ENCODE results near the gene TUBGCP3.

Gene TUBGCP3

DNA sequence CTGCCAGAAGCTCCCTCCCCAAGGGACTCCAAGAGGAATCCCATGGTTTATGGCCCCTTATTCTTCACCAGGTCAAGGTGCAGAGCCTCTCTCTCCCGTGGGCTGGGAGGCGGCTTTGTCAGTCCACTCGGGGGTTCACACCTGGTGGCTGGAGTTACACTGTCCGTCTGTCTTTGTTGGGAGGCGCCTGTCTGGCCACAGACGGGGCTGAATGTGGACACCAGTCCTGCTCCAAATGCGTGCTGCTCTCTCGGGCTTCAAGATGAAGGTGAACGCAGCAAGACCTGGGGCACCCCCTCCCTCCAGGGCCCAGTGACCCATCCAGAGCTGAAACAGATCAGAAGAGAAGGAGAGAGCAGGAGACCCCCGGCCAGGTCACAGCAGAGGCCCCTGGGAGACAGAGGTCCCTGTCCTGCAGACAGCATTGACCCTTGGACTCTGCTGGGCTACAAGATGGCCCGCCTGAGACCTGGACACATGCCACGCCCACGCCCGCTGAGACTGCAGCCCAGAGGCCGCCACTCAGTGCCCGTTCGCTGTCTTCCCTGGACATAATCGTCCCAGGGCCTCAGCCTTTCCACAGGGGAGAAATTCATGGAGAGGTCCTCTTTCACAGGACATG, 29.9 kb upstream of the TUBGCP3 start:
- DNase-seq (ENCODE audit: low read depth) = no peak

- DNase-seq (ENCODE audit: low read depth) = no peak
These were observed 28.8 kb upstream of the TUBGCP3 start for GRCh38 chr13:112616586-112617362.

GRCh38 chr13:112615391-112615790, 27.4 kb upstream of the TUBGCP3 start:
- no peak for DNase-seq (ENCODE audit: low read depth)

DNA sequence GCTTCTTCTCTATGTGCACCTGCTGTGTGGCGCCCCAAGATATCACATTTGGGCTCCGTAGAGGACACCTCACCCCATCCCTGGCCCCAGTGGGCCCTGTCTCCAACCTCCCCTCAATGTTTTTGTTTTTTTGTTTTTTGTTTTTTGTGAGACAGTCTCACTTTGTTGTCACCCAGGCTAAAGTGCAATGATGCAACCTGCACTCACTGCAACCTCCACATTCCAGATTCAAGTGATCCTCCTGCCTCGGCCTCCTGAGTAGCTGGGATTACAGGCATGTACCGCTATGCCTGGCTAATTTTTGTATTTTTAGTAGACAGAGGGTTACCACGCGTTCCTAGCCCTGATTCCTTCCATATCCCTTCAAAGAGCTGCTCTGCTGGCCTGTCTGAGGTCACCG, 26.9 kb upstream of the TUBGCP3 start:
- no peak for DNase-seq (ENCODE audit: low read depth)

GRCh38 chr13:112608212-112608611, 20.3 kb upstream of the TUBGCP3 start:
- DNase-seq (ENCODE audit: low read depth) = no peak

DNA sequence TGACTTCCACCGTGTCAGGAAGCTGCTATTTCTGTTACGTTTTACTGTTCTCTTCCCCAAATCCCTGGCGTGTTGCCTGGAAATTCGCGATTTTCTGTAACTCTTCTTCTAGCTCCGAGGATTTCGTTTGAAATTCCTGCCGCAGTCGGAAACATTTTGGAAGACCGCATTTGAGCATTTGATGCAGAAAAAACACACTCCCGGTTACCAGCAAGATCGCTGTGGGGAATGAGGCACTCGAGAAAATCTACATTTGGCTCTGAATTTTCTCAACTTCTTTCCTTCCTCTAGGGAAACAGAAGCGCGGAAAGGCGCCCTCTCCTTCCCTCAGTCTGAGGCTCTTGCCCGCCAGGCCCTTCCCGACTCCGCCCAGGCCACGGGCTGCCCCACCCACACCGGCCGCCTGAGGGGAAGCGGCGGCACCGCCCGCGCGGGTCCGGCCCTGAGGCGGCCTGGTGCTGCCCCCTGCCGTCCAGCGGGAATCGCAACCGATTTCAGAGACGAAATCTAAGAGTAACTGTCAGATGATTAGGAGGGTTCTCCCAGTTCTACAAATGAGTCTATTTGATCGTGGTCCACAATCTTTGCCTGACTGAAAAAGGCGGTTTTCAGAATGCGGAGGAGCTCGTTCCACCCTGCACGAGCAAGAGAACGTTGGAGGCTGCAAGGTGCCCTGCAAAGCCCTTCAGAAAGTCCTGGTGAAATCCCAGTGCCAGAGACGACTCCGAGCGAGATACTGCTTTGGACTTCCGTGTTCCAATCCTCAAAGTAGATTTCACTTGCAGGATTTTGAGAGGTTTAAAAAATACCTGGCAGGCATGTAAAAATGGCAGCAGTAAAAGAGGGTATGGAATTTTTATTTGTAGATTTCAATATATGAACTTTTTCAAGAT, 18.4 kb upstream of the TUBGCP3 start:
- DNase-seq (ENCODE audit: low read depth) = peak; percentile 84

DNA sequence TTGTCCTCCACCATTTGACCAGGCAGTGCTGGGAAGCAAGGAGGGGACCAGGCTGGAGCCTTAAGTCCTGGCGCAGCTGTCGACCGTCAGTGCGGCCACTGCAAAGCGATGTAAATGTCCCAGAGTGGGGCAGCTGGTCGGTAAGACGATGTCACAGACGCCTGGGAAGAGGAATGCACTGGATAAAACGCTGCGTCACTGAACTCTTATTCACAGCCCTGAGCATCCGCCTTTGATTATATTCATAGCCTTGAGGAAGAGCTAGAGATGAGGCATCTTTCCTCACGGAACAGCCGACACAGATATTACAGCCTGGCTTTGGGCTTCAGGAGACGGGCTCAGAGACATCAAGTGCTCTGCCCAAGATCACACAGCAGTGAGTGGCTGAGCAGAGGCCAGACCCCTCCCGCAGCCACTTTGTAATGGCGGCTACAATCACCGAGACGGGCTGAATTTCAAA, 17.6 kb upstream of the TUBGCP3 start:
- DNase-seq (ENCODE audit: low read depth) = no peak

DNA sequence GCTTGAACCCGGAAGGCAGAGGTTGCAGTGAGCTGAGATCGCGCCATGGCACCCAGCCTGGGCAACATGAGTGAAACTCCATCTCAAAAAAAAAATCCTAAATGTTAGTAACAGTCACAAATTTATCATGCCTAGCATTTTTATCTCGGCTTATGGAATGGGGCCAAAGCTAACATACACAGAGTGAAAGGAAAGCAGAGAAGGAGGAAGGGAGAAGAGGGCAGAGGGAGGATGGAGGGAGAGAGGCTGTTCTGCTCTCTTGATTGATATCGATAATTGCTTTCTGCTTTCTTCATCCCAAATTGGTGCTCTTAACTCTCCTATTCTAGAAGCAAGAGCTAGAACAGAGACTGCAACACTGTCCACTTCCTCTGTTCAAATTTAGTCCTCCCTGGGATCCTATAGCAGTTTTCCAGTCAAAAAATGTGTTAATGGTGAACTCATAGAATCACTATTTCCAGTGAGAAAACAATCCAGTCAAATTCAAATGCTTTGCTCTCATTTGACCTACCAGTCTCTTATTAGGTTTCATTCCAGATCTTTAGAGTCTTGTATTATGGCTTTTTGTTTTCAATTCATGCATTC, 15.8 kb upstream of the TUBGCP3 start:
- DNase-seq (ENCODE audit: low read depth) = no peak

DNA sequence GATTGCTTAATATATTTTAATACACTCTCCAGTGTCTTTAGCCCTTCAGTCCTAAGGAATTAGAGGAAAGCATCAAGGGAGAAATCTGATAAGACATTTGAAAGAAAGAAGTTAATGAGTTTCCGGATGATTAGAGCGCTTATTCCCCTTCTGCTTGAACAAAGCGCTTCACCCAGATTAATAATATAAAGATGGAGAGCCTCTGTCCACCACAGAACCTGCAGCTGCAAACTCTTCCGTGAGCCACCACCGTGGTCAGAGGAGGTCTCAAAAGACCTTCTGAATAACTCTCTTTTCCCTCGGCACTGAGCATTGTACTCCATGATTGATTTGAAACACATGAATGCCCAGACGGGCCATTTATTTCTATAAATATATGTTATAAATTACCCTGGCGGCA, 14.2 kb upstream of the TUBGCP3 start:
- DNase-seq (ENCODE audit: low read depth) = no peak

DNA sequence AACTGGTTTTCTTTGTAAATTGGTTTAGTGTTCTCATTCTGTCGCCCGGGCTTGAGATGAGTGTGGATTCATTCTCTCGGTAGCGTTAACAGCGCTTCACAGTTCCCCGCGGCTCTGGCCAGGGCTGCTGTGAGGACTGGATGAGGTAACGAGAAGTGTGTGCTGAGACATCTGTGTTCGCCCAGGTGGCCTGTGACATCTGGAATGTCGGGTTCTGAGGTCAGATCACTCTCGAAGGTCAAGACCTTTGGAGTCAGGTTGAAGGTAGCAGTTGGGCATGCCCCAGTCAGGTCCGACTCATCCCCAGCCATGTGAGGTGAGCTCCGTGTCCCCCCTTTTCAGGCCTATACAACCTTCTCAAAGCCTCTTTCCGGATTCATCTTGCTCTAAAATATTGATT, 13.4 kb upstream of the TUBGCP3 start:
- no peak for DNase-seq (ENCODE audit: low read depth)

GRCh38 chr13:112596235-112596634, 8.3 kb upstream of the TUBGCP3 start:
- DNase-seq (ENCODE audit: low read depth) = no peak

DNA sequence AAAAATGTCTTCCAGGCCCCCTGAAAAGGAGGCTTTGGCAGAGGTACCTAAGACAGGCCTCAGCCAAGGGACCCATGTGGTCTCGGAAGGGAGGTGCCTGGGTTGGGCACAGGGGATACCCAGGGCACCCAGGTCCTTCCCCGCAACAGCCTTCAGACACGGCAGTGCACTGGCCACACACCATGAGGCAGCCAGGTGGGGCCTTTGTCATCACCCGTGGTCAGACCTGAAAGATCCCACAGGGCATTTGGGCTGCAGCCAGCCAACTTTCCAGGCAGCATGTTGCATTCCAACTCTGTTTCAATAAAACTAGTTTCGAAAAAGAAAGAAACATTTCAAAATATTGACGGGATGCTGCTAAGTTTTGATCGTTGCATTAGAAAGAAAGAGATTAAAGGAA, 4.7 kb upstream of the TUBGCP3 start:
- no peak for DNase-seq (ENCODE audit: low read depth)

DNA sequence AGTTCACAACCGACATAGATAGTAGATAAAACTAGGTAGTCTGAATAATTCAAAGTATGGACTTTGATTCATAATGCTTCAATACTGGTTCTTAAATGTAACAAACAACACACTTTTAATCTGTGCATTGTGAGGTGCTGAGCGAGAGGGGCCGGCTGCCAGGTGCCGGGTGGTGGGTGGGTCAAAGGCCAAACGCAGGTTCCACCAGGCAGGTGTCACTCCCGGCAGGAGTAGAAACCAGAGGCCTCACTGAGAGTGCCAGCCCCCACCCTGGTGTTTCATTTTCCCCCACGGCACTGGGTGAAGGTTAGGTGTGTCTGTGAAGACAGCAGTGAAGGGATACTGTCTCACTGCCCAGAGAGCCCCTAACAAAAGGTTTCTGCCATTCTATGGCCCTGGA, 4.2 kb upstream of the TUBGCP3 start:
- no peak for DNase-seq (ENCODE audit: low read depth)

- DNase-seq (ENCODE audit: low read depth) = no peak
These were observed 741 bp upstream of the TUBGCP3 start for GRCh38 chr13:112588490-112589297.

DNA sequence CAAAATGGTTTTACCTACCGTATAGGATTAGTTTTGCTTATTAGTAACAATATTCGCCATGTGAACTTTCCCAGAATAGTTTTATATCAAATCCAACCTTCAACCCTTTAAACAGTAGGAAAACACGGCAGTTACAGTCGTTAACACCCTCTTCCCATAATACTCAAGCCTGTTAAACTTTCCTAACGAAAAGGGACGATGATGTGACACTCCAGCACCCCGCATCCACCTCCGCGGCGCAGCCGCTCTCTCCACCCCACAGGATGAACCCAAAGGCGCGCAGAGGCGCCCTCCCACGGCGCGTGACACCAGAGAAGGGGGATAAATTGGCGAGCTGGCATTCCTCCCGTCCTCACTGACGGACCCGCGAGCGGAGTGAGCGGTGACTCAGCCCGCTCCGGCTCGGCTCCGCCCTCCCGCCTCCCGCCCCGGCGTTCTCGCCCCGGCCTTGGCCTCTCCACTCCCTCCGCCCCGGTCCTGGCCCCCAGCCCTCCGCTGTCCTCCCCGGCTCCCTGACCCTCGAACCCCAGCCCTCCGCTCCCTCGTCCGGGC, 665 bp downstream of the TUBGCP3 start:
- DNase-seq (ENCODE audit: low read depth) = peak; percentile 50

GRCh38 chr13:112586334-112586960, 1.5 kb downstream of the TUBGCP3 start:
- no peak for DNase-seq (ENCODE audit: low read depth)

DNA sequence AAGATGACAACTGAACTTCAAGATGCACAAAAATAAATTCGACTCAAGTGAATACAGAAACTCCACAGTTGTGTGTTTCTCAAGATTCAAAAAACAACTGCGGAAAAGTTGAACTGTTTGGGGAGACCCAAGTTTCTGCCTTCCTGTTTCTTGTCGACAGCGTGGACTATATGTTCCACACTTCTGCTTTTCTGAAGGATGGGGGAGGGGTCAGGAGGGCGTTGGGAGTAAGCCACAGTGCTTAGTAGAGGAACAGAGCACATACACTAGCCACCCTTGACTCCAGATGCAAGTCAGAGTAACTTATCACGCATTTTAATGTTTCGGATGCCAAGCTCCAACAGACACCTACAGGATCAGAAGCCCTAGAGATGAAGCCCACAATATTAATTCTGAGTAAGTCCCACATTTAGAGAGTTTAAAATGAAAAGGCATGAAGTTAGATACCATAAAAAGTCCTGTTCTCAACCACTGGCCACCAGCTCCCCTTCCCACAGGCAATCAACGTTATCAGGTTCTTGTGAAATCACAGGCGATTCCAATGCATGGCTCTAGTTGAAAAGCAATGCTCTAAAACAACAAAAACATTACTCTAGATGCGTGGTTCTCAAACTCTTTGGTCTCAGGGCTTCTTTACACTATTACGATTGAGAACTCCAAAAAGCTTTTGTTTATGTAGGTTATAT, 4.2 kb downstream of the TUBGCP3 start:
- no peak for DNase-seq (ENCODE audit: low read depth)

- DNase-seq (ENCODE audit: low read depth) = no peak
These were observed 5.7 kb downstream of the TUBGCP3 start for GRCh38 chr13:112582263-112582662.

- no peak for DNase-seq (ENCODE audit: low read depth)
These were observed 7.0 kb downstream of the TUBGCP3 start for GRCh38 chr13:112580912-112581311.

GRCh38 chr13:112580211-112580610, 7.7 kb downstream of the TUBGCP3 start:
- no peak for DNase-seq (ENCODE audit: low read depth)
